H1 (cell line): Measurements from ENCODE around the gene MYOCOS. TPM values are rescaled to one million over a fixed set of nuclear protein-coding genes. Genes with fewer than 3 reads are reported as not detected.

Experiments used
- CTCF ChIA-PET: fragments of 300-600 bp; sonication (Branson Sonifier 250); formaldehyde crosslinking; loops from one replicate; lab custom pipeline; 2021; ENCODE audit not compliant: partially characterized antibody; lab: Charles Lee
- POLR2A ChIA-PET: fragments of 300-600 bp; sonication (Branson Sonifier 250); formaldehyde crosslinking; loops from one replicate; lab custom pipeline; 2021; ENCODE audit warnings: inconsistent platforms; ENCODE audit not compliant: partially characterized antibody; lab: Charles Lee
- DNase-seq, 2 experiments: peaks; one replicate each; pipeline versions ENCODE4 v3.0.0 to v3.0.0-alpha.2; 2010 to 2022; ENCODE audit warnings: low spot score in 2 of 2, low read depth in 1 of 2, mixed read lengths in 1 of 2
- FAIRE-seq: peaks from 2 replicates; lab custom pipeline; 2011; peaks lifted over from hg19 to GRCh38; lab: Jason Lieb, UNC
- H2AFZ ChIP-seq: 2 replicates; pipeline ENCODE4 v1.8.1; 2012; ENCODE audit warnings: low read length, inconsistent platforms
- H2AK5ac ChIP-seq: 2 replicates; pipeline ENCODE4 v1.6.1; 2013; ENCODE audit warnings: low read depth, low read length
- H2BK120ac ChIP-seq: replicated peaks from 2 replicates; pipeline ENCODE3; 2013; ENCODE audit warnings: low read depth, low read length, inconsistent platforms
- H2BK12ac ChIP-seq: 2 replicates; pipeline ENCODE4 v1.6.1; 2013; ENCODE audit warnings: low read depth, low read length
- H2BK15ac ChIP-seq: 2 replicates; pipeline ENCODE4 v1.6.1; 2013; ENCODE audit warnings: low read length
- H2BK20ac ChIP-seq: 2 replicates; pipeline ENCODE4 v1.6.1; 2013; ENCODE audit warnings: low read length
- H2BK5ac ChIP-seq: 2 replicates; pipeline ENCODE4 v1.6.1; 2013; ENCODE audit warnings: low read depth, low read length
- H3K14ac ChIP-seq: 2 replicates; pipeline ENCODE4 v1.6.1; 2013; ENCODE audit warnings: inconsistent platforms; ENCODE audit not compliant: insufficient read length
- H3K18ac ChIP-seq: 2 replicates; pipeline ENCODE4 v1.6.1; 2013; ENCODE audit warnings: low read length; ENCODE audit errors: extremely low read depth
- H3K23ac ChIP-seq: 2 replicates; pipeline ENCODE4 v1.6.1; 2013; ENCODE audit warnings: inconsistent platforms; ENCODE audit not compliant: insufficient read length
- H3K23me2 ChIP-seq: 2 replicates; pipeline ENCODE4 v1.6.1; 2013; ENCODE audit warnings: low read depth, low read length
- H3K27ac ChIP-seq: 2 replicates; pipeline ENCODE4 v1.6.1; 2011; ENCODE audit warnings: low read depth, low read length, inconsistent platforms
- H3K27me3 ChIP-seq, 4 experiments: replicated peaks in 1 of 4; 1 replicate in 1 of 4; 2 replicates in 3 of 4; pipeline versions ENCODE4 v1.6.1 to v1.8.1; 2011 to 2013; ENCODE audit warnings: low read length in 3 of 4, mild to moderate bottlenecking in 3 of 4, inconsistent platforms in 2 of 4, mixed read lengths in 2 of 4, moderate library complexity in 1 of 4; ENCODE audit not compliant: control insufficient read depth in 3 of 4, insufficient read depth in 3 of 4; ENCODE audit errors: extremely low read depth in 1 of 4
- H3K36me3 ChIP-seq, 4 experiments: 2 replicates each; pipeline versions ENCODE4 v1.6.1 to v1.8.1; 2011 to 2013; ENCODE audit warnings: mild to moderate bottlenecking in 4 of 4, low read length in 3 of 4, moderate library complexity in 2 of 4, control low read depth in 1 of 4, inconsistent platforms in 1 of 4; ENCODE audit not compliant: insufficient read depth in 4 of 4, control insufficient read depth in 2 of 4
- H3K4ac ChIP-seq: replicated peaks from 2 replicates; pipeline ENCODE3; 2013; ENCODE audit warnings: low read length, low read depth, mixed read lengths, inconsistent platforms; ENCODE audit not compliant: insufficient read length
- H3K4me1 ChIP-seq, 4 experiments: replicated peaks in 1 of 4; 1 replicate in 1 of 4; 2 replicates in 3 of 4; pipeline versions ENCODE4 v1.6.1 to v1.8.1; 2011 to 2013; ENCODE audit warnings: low read length in 3 of 4, inconsistent platforms in 2 of 4, mixed read lengths in 1 of 4; ENCODE audit not compliant: insufficient read depth in 4 of 4, control insufficient read depth in 3 of 4
- H3K4me2 ChIP-seq, 2 experiments: 2 replicates each; pipeline versions ENCODE4 v1.6.1 to v1.8.1; 2011 to 2013; ENCODE audit warnings: low read depth in 2 of 2, low read length in 2 of 2, control low read depth in 1 of 2, inconsistent platforms in 1 of 2, mild to moderate bottlenecking in 1 of 2; ENCODE audit not compliant: insufficient read depth in 1 of 2
- H3K4me3 ChIP-seq, 4 experiments: fragments of 200-600, 300-600 bp in 1 of 4; sonication (generic), shearing (Covaris generic), sonication (Bioruptor Twin) in 1 of 4; 2 replicates each; pipeline versions ENCODE4 v1.5.1 to v1.8.1; 2011 to 2016; ENCODE audit warnings: low read length in 4 of 4, low read depth in 3 of 4, control low read depth in 2 of 4, inconsistent platforms in 2 of 4, mild to moderate bottlenecking in 2 of 4, mixed read lengths in 1 of 4, moderate library complexity in 1 of 4; ENCODE audit not compliant: insufficient read depth in 2 of 4; ENCODE audit errors: extremely low read depth in 1 of 4
- H3K56ac ChIP-seq: replicated peaks from 2 replicates; pipeline ENCODE3; 2013; ENCODE audit warnings: low read depth, mild to moderate bottlenecking, mixed read lengths, low read length, inconsistent platforms; ENCODE audit not compliant: insufficient read length
- H3K79me1 ChIP-seq: 2 replicates; pipeline ENCODE4 v1.6.1; 2013; ENCODE audit warnings: low read depth, low read length, control low read depth
- H3K79me2 ChIP-seq, 2 experiments: 2 replicates each; pipeline versions ENCODE4 v1.6.1 to v1.8.1; 2012 to 2013; ENCODE audit warnings: low read length in 2 of 2, mild to moderate bottlenecking in 2 of 2, inconsistent platforms in 1 of 2; ENCODE audit not compliant: insufficient read depth in 2 of 2, control insufficient read depth in 1 of 2
- H3K9ac ChIP-seq, 4 experiments: replicated peaks in 1 of 4; 1 replicate in 1 of 4; 2 replicates in 3 of 4; pipeline versions ENCODE4 v1.6.1 to v1.8.1; 2011 to 2013; ENCODE audit warnings: low read depth in 3 of 4, low read length in 3 of 4, control low read depth in 2 of 4, mild to moderate bottlenecking in 2 of 4, moderate library complexity in 2 of 4, inconsistent platforms in 1 of 4; ENCODE audit errors: extremely low read depth in 1 of 4
- H3K9me3 ChIP-seq, 2 experiments: 2 replicates each; pipeline versions ENCODE4 v1.6.1 to v1.8.1; 2012 to 2013; ENCODE audit warnings: mild to moderate bottlenecking in 2 of 2, moderate library complexity in 2 of 2, control low read depth in 1 of 2, inconsistent platforms in 1 of 2, low read depth in 1 of 2, low read length in 1 of 2, mixed read lengths in 1 of 2; ENCODE audit not compliant: insufficient read depth in 2 of 2
- H4K20me1 ChIP-seq, 2 experiments: replicated peaks in 1 of 2; 2 replicates each; pipeline versions ENCODE3 to v1.8.1; 2011 to 2013; ENCODE audit warnings: inconsistent platforms in 2 of 2, low read length in 2 of 2, mild to moderate bottlenecking in 1 of 2; ENCODE audit not compliant: insufficient read depth in 2 of 2, control insufficient read depth in 1 of 2
- H4K5ac ChIP-seq: 2 replicates; pipeline ENCODE4 v1.6.1; 2013; ENCODE audit warnings: low read length, low read depth, mixed read lengths, inconsistent platforms; ENCODE audit not compliant: insufficient read length
- H4K8ac ChIP-seq: 2 replicates; pipeline ENCODE4 v1.8.0; 2013; ENCODE audit warnings: mild to moderate bottlenecking, moderate library complexity, low read length, inconsistent platforms; ENCODE audit not compliant: insufficient read depth; ENCODE audit errors: extremely low read depth
- H4K91ac ChIP-seq: replicated peaks from 2 replicates; pipeline ENCODE3; 2013; ENCODE audit warnings: low read length, mixed read lengths, inconsistent platforms; ENCODE audit not compliant: insufficient read length
- KDM5A ChIP-seq: fragments of 200-600 bp; IDR thresholded peaks from 2 replicates; pipeline ENCODE4 v1.7.1; 2012; ENCODE audit warnings: mild to moderate bottlenecking, low read length, inconsistent platforms, mixed read lengths
- WGBS, 2 experiments: shearing (Covaris generic) in 1 of 2; methylation state at CpG; one replicate each; pipeline versions ENCODE4 v1.1.6 to v1.1.7; 2013 to 2015; ENCODE audit warnings: low lambda C conversion rate in 2 of 2, mixed read lengths in 2 of 2, inconsistent platforms in 1 of 2, low coverage in 1 of 2, missing lambda C conversion rate in 1 of 2; ENCODE audit not compliant: insufficient replicate concordance in 2 of 2, insufficient coverage in 1 of 2, insufficient read length in 1 of 2; ENCODE audit errors: extremely low coverage in 1 of 2, missing lambda C conversion rate in 1 of 2; 5-methylcytosine and 5-hydroxymethylcytosine counted together
- polyA plus RNA-seq, 7 experiments: library from polyadenylated mRNA; depleted of rRNA in 3 of 7; stranded (reverse) in 5 of 7; unstranded in 2 of 7; fragments of >200 nt in 5 of 7; fragments of 200-250 nt in 2 of 7; gene quantifications; 1 replicate in 5 of 7; 2 replicates in 1 of 7; 4 replicates in 1 of 7; pipeline versions ENCODE4 v1.2.1 to v1.2.3, GENCODE V29; 2011 to 2013; ENCODE audit warnings: missing spikeins in 2 of 7, mixed read lengths in 2 of 7
- total RNA-seq: library from RNA; stranded (reverse); fragmentation: NEBNext Ultra II Directional; extraction: Animal tissue kit (Norgen Biotek cat#: 25700); gene quantifications from 2 replicates; pipeline ENCODE4 v1.2.1, GENCODE V29; 2021

MYOCOS gene
- total and polyA plus RNA-seq, 2 of the 8 experiments (the other 6 are each of a cell fraction or from before 2014, with no cell fraction given): not detected

GRCh38 chr1:171663036-171663853 is 41.2 kb downstream of the MYOCOS start:
- no peak overlapping the region for H2AFZ ChIP-seq

More at GRCh38 chr1:171663036-171663853, 41.2 kb downstream of the MYOCOS start:
- 85% methylated on average over 7 of the region's 7 CpGs; no CpG with 5 or more reads in 1 of the 2 experiments for WGBS, 2 experiments
- H3K27ac ChIP-seq: no peak overlapping the region
- no peak overlapping the region for H3K14ac ChIP-seq
- no peaks in the 10 kb centered on the region for H3K23me2 ChIP-seq
- H4K20me1 ChIP-seq: no peaks in the 10 kb centered on the region
- no peak overlapping the region for H3K4me2 ChIP-seq
- no peak overlapping the region for H3K56ac ChIP-seq
- no peak overlapping the region for H2BK120ac ChIP-seq
- H2BK5ac ChIP-seq: no peak overlapping the region
- H4K5ac ChIP-seq: no peak overlapping the region
- no peak overlapping the region for H4K91ac ChIP-seq
- H3K4me1 ChIP-seq: no peaks in the 10 kb centered on the region
- no peak overlapping the region for H3K4ac ChIP-seq
- FAIRE-seq (no peak), DNase-seq (no peak)
- no peaks in the 10 kb centered on the region for H3K79me1 ChIP-seq
- POLR2A ChIA-PET: no interaction called here
- H2BK12ac ChIP-seq: no peak overlapping the region
- no peak overlapping the region for H3K9ac ChIP-seq
- no peaks in the 10 kb centered on the region for H3K79me2 ChIP-seq
- H3K23ac ChIP-seq: no peak overlapping the region
- H2BK15ac ChIP-seq: no peak overlapping the region
- TF ChIP-seq KDM5A: no peak
- no peaks in the 10 kb centered on the region for H3K36me3 ChIP-seq
- H2BK20ac ChIP-seq: no peak overlapping the region
- H3K9me3 ChIP-seq: no peaks in the 10 kb centered on the region
- H2AK5ac ChIP-seq: no peak overlapping the region
- no peak overlapping the region for H3K4me3 ChIP-seq
- no peak overlapping the region for H3K18ac ChIP-seq
- H3K27me3 ChIP-seq: no peaks in the 10 kb centered on the region
- CTCF ChIA-PET: interaction anchor here (0.9 to 9.7 kb wide), 4 partner anchors 7 to 53 kb away, joined by 3 to 143 read pairs (median 34); no protein-coding TSS in a partner anchor
- H4K8ac ChIP-seq: no peak overlapping the region
